Hepatocyte (in vitro differentiated cells): Measurements from ENCODE around the gene TMA7. TPM values are rescaled to one million over a fixed set of nuclear protein-coding genes. Genes with fewer than 3 reads are reported as not detected.

Experiments used
- DNase-seq: peaks from one replicate; pipeline ENCODE4 v3.0.0-alpha.2; 2016; ENCODE audit warnings: low spot score
- H2AFZ ChIP-seq: fragments of 200-600 bp; sonication (generic); 2 replicates; pipeline ENCODE4 v1.6.0; 2016; ENCODE audit warnings: antibody characterized with exemption, mild to moderate bottlenecking
- H3K27ac ChIP-seq: fragments of 200-600 bp; sonication (generic); 2 replicates; pipeline ENCODE4 v1.5.1; 2016; ENCODE audit warnings: mild to moderate bottlenecking
- H3K27me3 ChIP-seq: fragments of 200-600 bp; sonication (generic); 2 replicates; pipeline ENCODE4 v1.6.1; 2016
- H3K36me3 ChIP-seq: fragments of 200-600 bp; sonication (generic); replicated peaks from 2 replicates; pipeline ENCODE4 v1.5.1; 2016; ENCODE audit warnings: low read depth; ENCODE audit not compliant: insufficient read depth
- H3K4me1 ChIP-seq: fragments of 200-600 bp; sonication (generic); 2 replicates; pipeline ENCODE4 v1.5.1; 2016; ENCODE audit warnings: mild to moderate bottlenecking, moderate library complexity; ENCODE audit not compliant: insufficient read depth
- H3K4me2 ChIP-seq: fragments of 200-600 bp; sonication (generic); 2 replicates; pipeline ENCODE4 v1.6.0; 2016
- H3K4me3 ChIP-seq: fragments of 200-600 bp; sonication (generic); 2 replicates; pipeline ENCODE4 v1.5.1; 2016; ENCODE audit warnings: mild to moderate bottlenecking
- H3K79me2 ChIP-seq: fragments of 200-600 bp; sonication (generic); 2 replicates; pipeline ENCODE4 v1.6.0; 2017; ENCODE audit warnings: mild to moderate bottlenecking
- H3K9me2 ChIP-seq: fragments of 200-600 bp; sonication (generic); replicated peaks from 2 replicates; pipeline ENCODE4 v1.6.0; 2017; ENCODE audit warnings: mild to moderate bottlenecking; ENCODE audit not compliant: insufficient read depth
- H3K9me3 ChIP-seq: fragments of 200-600 bp; sonication (generic); 2 replicates; pipeline ENCODE4 v1.5.1; 2016; ENCODE audit warnings: low read depth, mild to moderate bottlenecking
- H4K20me1 ChIP-seq: fragments of 200-600 bp; sonication (generic); 2 replicates; pipeline ENCODE4 v1.6.0; 2016; ENCODE audit warnings: mild to moderate bottlenecking; ENCODE audit not compliant: insufficient read depth, poor library complexity, severe bottlenecking
- EZH2 ChIP-seq: fragments of 200-600 bp; sonication (generic); IDR thresholded peaks from 2 replicates; pipeline ENCODE4 v1.6.1; 2016; ENCODE audit warnings: antibody characterized with exemption, mild to moderate bottlenecking, borderline replicate concordance
- EZH2phosphoT487 ChIP-seq: fragments of 200-600 bp; sonication (generic); IDR thresholded peaks from one replicate; pipeline ENCODE4 v1.6.1; 2018; ENCODE audit warnings: antibody characterized with exemption, mild to moderate bottlenecking, low read depth, moderate library complexity; ENCODE audit not compliant: unreplicated experiment, severe bottlenecking
- WGBS: methylation state at CpG from one replicate; pipeline ENCODE4 v1.1.6; 2016; ENCODE audit warnings: low lambda C conversion rate; ENCODE audit errors: missing lambda C conversion rate; 5-methylcytosine and 5-hydroxymethylcytosine counted together
- polyA plus RNA-seq: library from polyadenylated mRNA; unstranded; fragments of >200 nt; fragmentation: Nextera tagmentation; extraction: Ambion mirVana; gene quantifications from 2 replicates; pipeline ENCODE4 v1.2.1, GENCODE V29; 2016
- total RNA-seq: library from RNA; depleted of rRNA; stranded (reverse); fragments of >200 nt; gene quantifications from 2 replicates; pipeline ENCODE4 v1.2.3, GENCODE V29; 2014
- TF ChIP-seq, protein P1 (sequence below): fragments of 200-600 bp; sonication (generic); IDR thresholded peaks from 2 replicates; pipeline ENCODE4 v1.5.1; 2016; ENCODE audit warnings: antibody characterized with exemption, mild to moderate bottlenecking; ENCODE audit not compliant: poor library complexity

The TMA7 gene
- total and polyA plus RNA-seq, 2 experiments from 2014 or later = 381 to 503 TPM

DNA sequence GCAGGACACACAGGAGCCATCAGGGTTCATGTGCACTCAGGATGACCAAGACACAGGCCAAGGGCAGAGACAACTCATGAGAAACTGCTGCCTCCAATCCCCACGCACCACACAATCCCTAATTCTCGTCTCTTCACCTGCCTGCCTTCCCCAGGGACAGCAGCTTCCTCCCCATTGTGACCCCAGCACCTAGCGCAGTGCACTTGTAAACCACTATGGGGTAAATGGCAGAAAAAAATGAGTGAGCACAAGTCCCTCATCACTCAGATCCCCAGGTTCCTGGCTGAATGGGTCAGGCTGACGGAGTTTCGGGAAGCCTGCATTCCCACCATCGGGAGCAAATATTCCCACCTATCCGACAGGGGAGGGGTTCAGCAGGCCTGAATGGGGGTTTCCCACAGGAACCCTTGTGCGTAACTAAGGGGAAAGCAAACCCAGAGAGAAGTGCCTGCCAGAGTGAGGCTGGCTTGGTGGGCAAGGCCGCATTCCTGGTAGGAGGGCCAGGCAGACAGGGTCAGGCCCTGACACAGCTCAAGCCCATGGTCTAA, 28.9 kb upstream of the TMA7 start:
- Histone ChIP-seq H3K9me2 (no peaks in the 10 kb centered on the region), H3K36me3 (no peaks in the 10 kb centered on the region), H3K27me3 (no peaks in the 10 kb centered on the region), H4K20me1 (no peaks in the 10 kb centered on the region), H3K79me2 (no peaks in the 10 kb centered on the region), H3K9me3 (no peaks in the 10 kb centered on the region), H3K4me1 (no peaks in the 10 kb centered on the region), H3K4me2 (no peak overlapping the region), H2AFZ (no peak overlapping the region), H3K27ac (no peak overlapping the region), H3K4me3 (no peak overlapping the region)
- DNase-seq = no peak
- 98% methylated on average over 9 of the region's 9 CpGs for WGBS
- TF ChIP-seq EZH2 (no peak), EZH2phosphoT487 (no peak)
- TF ChIP-seq, protein P1, sequence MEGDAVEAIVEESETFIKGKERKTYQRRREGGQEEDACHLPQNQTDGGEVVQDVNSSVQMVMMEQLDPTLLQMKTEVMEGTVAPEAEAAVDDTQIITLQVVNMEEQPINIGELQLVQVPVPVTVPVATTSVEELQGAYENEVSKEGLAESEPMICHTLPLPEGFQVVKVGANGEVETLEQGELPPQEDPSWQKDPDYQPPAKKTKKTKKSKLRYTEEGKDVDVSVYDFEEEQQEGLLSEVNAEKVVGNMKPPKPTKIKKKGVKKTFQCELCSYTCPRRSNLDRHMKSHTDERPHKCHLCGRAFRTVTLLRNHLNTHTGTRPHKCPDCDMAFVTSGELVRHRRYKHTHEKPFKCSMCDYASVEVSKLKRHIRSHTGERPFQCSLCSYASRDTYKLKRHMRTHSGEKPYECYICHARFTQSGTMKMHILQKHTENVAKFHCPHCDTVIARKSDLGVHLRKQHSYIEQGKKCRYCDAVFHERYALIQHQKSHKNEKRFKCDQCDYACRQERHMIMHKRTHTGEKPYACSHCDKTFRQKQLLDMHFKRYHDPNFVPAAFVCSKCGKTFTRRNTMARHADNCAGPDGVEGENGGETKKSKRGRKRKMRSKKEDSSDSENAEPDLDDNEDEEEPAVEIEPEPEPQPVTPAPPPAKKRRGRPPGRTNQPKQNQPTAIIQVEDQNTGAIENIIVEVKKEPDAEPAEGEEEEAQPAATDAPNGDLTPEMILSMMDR = no peak

DNA sequence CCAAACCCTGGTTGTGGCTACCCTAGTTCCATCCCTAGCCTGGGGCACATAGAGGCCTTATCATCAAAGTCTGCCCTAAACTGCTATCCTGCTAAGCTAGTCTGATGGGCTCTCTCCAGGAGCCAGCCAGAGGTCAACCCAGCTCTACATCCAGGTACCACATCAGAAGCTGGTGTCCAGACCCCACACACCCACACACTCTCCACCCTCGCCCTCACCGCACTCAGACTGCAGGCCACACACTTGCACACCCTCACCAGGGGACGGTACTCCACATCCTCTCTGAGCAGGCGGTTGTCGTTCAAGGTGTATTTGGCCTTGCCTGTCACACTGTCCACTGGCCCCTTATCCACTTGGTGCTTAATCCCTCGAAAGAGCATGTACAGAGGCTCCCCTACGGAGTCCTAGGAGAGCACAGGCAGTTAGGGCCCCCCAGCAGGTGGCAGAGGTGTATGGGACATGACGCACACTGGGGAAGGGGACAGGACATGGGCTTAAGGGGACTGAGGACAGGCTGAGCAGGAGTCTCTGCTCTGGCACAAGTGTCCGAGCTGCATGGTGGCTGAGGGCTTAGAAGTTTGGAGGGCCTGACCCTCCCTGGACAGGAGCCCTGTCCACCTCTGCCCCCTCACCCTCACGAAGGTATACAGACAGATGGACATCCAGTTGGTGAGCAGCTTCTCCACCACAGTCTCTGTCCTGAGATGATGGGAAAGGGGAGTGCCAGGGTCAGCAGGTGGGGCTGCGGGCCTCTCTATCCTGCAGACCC, 28.3 kb upstream of the TMA7 start:
- no peak overlapping the region for H3K4me3 ChIP-seq
- no peaks in the 10 kb centered on the region for H3K9me3 ChIP-seq
- no peaks in the 10 kb centered on the region for H3K4me1 ChIP-seq
- no peaks in the 10 kb centered on the region for H3K36me3 ChIP-seq
- H3K27ac ChIP-seq = no peak overlapping the region
- DNase-seq = no peak
- no peaks in the 10 kb centered on the region for H3K9me2 ChIP-seq
- H3K79me2 ChIP-seq = no peaks in the 10 kb centered on the region
- 94% methylated on average over 11 of the region's 11 CpGs for WGBS
- TF ChIP-seq, protein P1 = no peak
- TF ChIP-seq EZH2 = no peak
- no peak for TF ChIP-seq EZH2phosphoT487
- no peak overlapping the region for H2AFZ ChIP-seq
- H4K20me1 ChIP-seq = no peaks in the 10 kb centered on the region
- H3K27me3 ChIP-seq = no peaks in the 10 kb centered on the region
- no peak overlapping the region for H3K4me2 ChIP-seq

DNA sequence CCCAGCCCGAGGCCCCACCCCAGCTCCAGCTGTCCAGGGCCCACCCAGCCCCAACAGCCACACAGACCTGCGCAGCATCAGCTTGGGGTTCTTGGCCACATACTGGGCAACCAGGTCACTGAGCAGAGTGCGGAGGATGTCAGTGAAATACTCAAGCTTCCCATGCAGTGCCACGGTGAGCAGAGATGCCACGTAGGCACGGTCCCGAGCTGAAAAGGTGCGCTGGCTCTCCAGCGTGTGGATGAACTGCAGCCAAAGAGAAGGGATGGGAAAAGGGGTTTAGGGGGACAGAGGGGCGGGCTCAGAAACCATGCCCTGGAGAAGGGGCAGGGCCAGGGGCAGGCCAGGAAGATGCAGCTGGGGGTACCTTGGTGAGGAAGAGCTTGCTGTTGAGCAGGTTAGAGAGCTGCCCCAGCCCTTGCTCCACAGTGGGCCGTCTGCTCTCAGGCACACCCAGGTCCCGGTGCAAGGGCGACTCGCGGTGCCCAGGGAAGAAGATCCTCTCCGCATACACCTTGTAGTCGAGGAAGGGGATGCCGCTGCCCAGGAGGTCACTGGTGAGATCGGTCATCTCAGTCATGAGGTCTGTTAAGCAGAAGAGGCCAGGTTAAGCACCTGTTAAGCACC, 27.6 kb upstream of the TMA7 start:
- Histone ChIP-seq H3K4me1 (no peaks in the 10 kb centered on the region), H3K9me2 (no peaks in the 10 kb centered on the region), H3K4me3 (no peak overlapping the region), H3K36me3 (no peaks in the 10 kb centered on the region), H2AFZ (no peak overlapping the region), H3K27me3 (no peaks in the 10 kb centered on the region), H3K79me2 (no peaks in the 10 kb centered on the region), H3K27ac (no peak overlapping the region), H4K20me1 (no peaks in the 10 kb centered on the region), H3K4me2 (no peak overlapping the region), H3K9me3 (no peaks in the 10 kb centered on the region)
- TF ChIP-seq EZH2 (no peak), EZH2phosphoT487 (no peak)
- TF ChIP-seq, protein P1 = no peak
- DNase-seq = no peak
- 98% methylated on average over 18 of the region's 19 CpGs for WGBS
